ENCODE measurements around the gene BABAM2.

GRCh38 chr2:27904405-27904665 is 13.8 kb downstream of the BABAM2 start:
- TF ChIP-seq EZH2 (IDR thresholded peaks at IDR 0.05; ENCODE audit: borderline replicate concordance) (no peak), CTCF (IDR thresholded peaks at IDR 0.05; ENCODE audit: poor library complexity) (no peak)

Data from hepatocyte (in vitro differentiated cells).